NCI-H1105 (cell line): ENCODE measurements around the gene COL5A2.

Experiments used
- DNase-seq: peaks from one replicate; lab custom pipeline; 2025; lab: John Stamatoyannopoulos, UW

Gene COL5A2

GRCh38 chr2:189178726-189179569 lies 613 bp downstream of the COL5A2 start:
- DNase-seq, result no peak

- DNase-seq, result no peak
These were observed 1.5 kb downstream of the COL5A2 start for GRCh38 chr2:189178054-189178453.

GRCh38 chr2:189177251-189177840 lies 2.2 kb downstream of the COL5A2 start:
- DNase-seq, result no peak

GRCh38 chr2:189176516-189176915 lies 3.0 kb downstream of the COL5A2 start:
- no peak for DNase-seq

- no peak for DNase-seq
These were observed 3.6 kb downstream of the COL5A2 start for GRCh38 chr2:189175869-189176433.

GRCh38 chr2:189171956-189172609 lies 7.5 kb downstream of the COL5A2 start:
- no peak for DNase-seq

- no peak for DNase-seq
These were observed 10.6 kb downstream of the COL5A2 start for GRCh38 chr2:189168856-189169499.

GRCh38 chr2:189165656-189166380 lies 13.7 kb downstream of the COL5A2 start:
- DNase-seq, result no peak

GRCh38 chr2:189164746-189165145 lies 14.8 kb downstream of the COL5A2 start:
- DNase-seq, result no peak

- no peak for DNase-seq
These were observed 15.7 kb downstream of the COL5A2 start for GRCh38 chr2:189163889-189164288.

GRCh38 chr2:189162566-189162965 lies 17.0 kb downstream of the COL5A2 start:
- no peak for DNase-seq

GRCh38 chr2:189161894-189162293 lies 17.7 kb downstream of the COL5A2 start:
- no peak for DNase-seq

- no peak for DNase-seq
These were observed 19.8 kb downstream of the COL5A2 start for GRCh38 chr2:189159717-189160116.

- DNase-seq, result no peak
These were observed 20.3 kb downstream of the COL5A2 start for GRCh38 chr2:189159273-189159672.

- DNase-seq, result no peak
These were observed 21.6 kb downstream of the COL5A2 start for GRCh38 chr2:189157939-189158338.

GRCh38 chr2:189157456-189157855 lies 22.1 kb downstream of the COL5A2 start:
- DNase-seq, result no peak

GRCh38 chr2:189155795-189156194 lies 23.8 kb downstream of the COL5A2 start:
- no peak for DNase-seq

- no peak for DNase-seq
These were observed 25.9 kb downstream of the COL5A2 start for GRCh38 chr2:189153619-189154018.

- no peak for DNase-seq
These were observed 27.1 kb downstream of the COL5A2 start for GRCh38 chr2:189152483-189152882.

GRCh38 chr2:189151906-189152305 lies 27.7 kb downstream of the COL5A2 start:
- no peak for DNase-seq

GRCh38 chr2:189150033-189150432 lies 29.5 kb downstream of the COL5A2 start:
- DNase-seq, result no peak

GRCh38 chr2:189147989-189148388 lies 31.6 kb downstream of the COL5A2 start:
- no peak for DNase-seq
